ENCODE measurements around the gene NR0B1.

NR0B1 gene

GRCh38 chrX:30313322-30313721 lies 4.1 kb upstream of the NR0B1 start:
- no peak for DNase-seq (ENCODE audit: low spot score)
- in situ Hi-C loops (cut with MboI; ENCODE audit: low pct_unique_long_range_greater_than_20kb, low sequenced_read_pairs, unreplicated experiment), result no loop called here
- TF ChIP-seq CTCF (IDR thresholded peaks at IDR 0.05; ENCODE audit: extremely low read depth, insufficient read depth, missing control alignments), result no peak

- in situ Hi-C loops (cut with MboI; ENCODE audit: low pct_unique_long_range_greater_than_20kb, low sequenced_read_pairs, unreplicated experiment), result no loop called here
- no peak for DNase-seq (ENCODE audit: low spot score)
- TF ChIP-seq CTCF (IDR thresholded peaks at IDR 0.05; ENCODE audit: extremely low read depth, insufficient read depth, missing control alignments), result no peak
Observed at GRCh38 chrX:30312858-30313257, 3.7 kb upstream of the NR0B1 start.

GRCh38 chrX:30310429-30311206 lies 1.4 kb upstream of the NR0B1 start:
- no peak for DNase-seq (ENCODE audit: low spot score)
- TF ChIP-seq CTCF (IDR thresholded peaks at IDR 0.05; ENCODE audit: extremely low read depth, insufficient read depth, missing control alignments), result no peak
- in situ Hi-C loops (cut with MboI; ENCODE audit: low pct_unique_long_range_greater_than_20kb, low sequenced_read_pairs, unreplicated experiment), result no loop called here

GRCh38 chrX:30308263-30309138 lies 689 bp downstream of the NR0B1 start:
- peak; percentile 12 for TF ChIP-seq CTCF (IDR thresholded peaks at IDR 0.05; ENCODE audit: extremely low read depth, insufficient read depth, missing control alignments)
- in situ Hi-C loops (cut with MboI; ENCODE audit: low pct_unique_long_range_greater_than_20kb, low sequenced_read_pairs, unreplicated experiment), result no loop called here
- peak; percentile 14 for DNase-seq (ENCODE audit: low spot score)

- no peak for DNase-seq (ENCODE audit: low spot score)
- TF ChIP-seq CTCF (IDR thresholded peaks at IDR 0.05; ENCODE audit: extremely low read depth, insufficient read depth, missing control alignments), result no peak
- in situ Hi-C loops (cut with MboI; ENCODE audit: low pct_unique_long_range_greater_than_20kb, low sequenced_read_pairs, unreplicated experiment), result no loop called here
Observed at GRCh38 chrX:30307466-30307865, 1.7 kb downstream of the NR0B1 start.

- in situ Hi-C loops (cut with MboI; ENCODE audit: low pct_unique_long_range_greater_than_20kb, low sequenced_read_pairs, unreplicated experiment), result no loop called here
- no peak for TF ChIP-seq CTCF (IDR thresholded peaks at IDR 0.05; ENCODE audit: extremely low read depth, insufficient read depth, missing control alignments)
- no peak for DNase-seq (ENCODE audit: low spot score)
Observed at GRCh38 chrX:30304866-30305265, 4.3 kb downstream of the NR0B1 start.
